ENCODE results near the gene ARMCX1.

GRCh38 chrX:101507372-101507771 is 43.0 kb upstream of the ARMCX1 start:
- TF ChIP-seq EZH2phosphoT487 (IDR thresholded peaks at IDR 0.05; ENCODE audit: borderline replicate concordance, low read length) = no peak
- TF ChIP-seq, protein P1, sequence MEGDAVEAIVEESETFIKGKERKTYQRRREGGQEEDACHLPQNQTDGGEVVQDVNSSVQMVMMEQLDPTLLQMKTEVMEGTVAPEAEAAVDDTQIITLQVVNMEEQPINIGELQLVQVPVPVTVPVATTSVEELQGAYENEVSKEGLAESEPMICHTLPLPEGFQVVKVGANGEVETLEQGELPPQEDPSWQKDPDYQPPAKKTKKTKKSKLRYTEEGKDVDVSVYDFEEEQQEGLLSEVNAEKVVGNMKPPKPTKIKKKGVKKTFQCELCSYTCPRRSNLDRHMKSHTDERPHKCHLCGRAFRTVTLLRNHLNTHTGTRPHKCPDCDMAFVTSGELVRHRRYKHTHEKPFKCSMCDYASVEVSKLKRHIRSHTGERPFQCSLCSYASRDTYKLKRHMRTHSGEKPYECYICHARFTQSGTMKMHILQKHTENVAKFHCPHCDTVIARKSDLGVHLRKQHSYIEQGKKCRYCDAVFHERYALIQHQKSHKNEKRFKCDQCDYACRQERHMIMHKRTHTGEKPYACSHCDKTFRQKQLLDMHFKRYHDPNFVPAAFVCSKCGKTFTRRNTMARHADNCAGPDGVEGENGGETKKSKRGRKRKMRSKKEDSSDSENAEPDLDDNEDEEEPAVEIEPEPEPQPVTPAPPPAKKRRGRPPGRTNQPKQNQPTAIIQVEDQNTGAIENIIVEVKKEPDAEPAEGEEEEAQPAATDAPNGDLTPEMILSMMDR (conservative IDR thresholded peaks at IDR 0.05; ENCODE audit: low read depth, low read length) = no peak
